GM19438 (cell line): ENCODE measurements around the gene CAPN7.
"Not testable (repeated sequence)": the region's sequence is repeated elsewhere in the genome, so short reads cannot be mapped to it uniquely, and the experiment has no call there.

Source experiments
- ATAC-seq: cut with Tn5 transposase; IDR thresholded peaks from one replicate; pipeline ENCODE4 v1.9.1; 2021; ENCODE audit warnings: low read depth; ENCODE audit not compliant: unreplicated experiment

Gene CAPN7

DNA sequence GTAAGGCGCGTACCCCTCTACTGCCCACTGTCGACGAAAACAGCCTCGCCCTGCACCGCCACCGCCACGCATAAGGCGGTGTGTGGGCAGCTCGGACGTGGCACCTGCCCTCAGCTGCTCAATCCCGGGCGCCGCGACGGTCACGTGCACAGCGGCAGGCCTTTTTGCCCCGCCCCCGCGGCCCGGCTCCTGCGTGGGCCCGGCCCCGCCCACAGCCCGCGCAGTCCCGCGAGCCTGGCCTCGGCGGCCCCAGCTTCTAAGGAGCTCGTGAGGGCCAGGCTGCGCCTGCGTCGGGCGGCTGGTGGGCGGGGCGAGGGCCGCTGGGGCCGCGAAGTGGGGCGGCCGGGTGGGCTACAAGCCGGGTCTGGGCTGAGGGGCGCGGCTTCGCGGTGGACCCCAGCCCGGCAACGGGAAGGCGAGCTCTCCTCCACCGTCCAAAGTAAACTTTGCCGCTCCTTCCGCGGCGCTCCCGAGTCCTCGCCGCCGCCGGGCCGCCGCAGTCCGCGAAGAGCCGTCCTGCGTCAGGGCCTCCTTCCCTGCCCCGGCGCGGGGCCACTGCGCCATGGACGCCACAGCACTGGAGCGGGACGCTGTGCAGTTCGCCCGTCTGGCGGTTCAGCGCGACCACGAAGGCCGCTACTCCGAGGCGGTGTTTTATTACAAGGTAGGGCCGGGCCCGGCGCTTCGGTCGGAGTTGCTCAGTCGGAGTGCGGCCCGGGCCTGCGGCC, at the start of gene CAPN7:
CAPN7 (plus strand) TSS at position 313 of the 728 bp plus-strand sequence; CDS start at position 563, 250 bp downstream.
- peak; percentile 78 for ATAC-seq

- no peak for ATAC-seq
These were observed 48.6 kb upstream of the CAPN7 start for GRCh38 chr3:15157441-15157840.

- no peak for ATAC-seq
These were observed 46.4 kb upstream of the CAPN7 start for GRCh38 chr3:15159501-15160136.

- no peak for ATAC-seq
These were observed 45.4 kb upstream of the CAPN7 start for GRCh38 chr3:15160662-15161061.

DNA sequence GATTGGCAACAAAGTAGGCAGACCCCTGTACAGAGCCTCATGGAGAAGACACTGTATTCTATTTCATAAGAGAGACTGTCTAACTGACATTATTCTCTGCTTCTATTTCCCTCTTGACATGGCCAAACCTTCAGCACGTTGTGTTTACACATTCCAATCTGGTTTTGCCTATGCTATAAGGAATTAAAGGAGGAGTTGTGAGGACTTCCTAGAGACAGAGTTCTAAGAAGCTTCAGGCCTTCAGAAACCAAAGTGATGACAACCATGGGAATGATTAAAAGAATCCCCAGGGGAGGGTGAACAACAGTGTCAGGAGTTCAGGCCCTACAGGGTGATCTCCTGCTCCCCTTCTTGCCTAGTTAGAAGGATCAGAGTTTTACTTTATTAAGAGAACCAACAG, 44.9 kb upstream of the CAPN7 start:
- no peak for ATAC-seq

DNA sequence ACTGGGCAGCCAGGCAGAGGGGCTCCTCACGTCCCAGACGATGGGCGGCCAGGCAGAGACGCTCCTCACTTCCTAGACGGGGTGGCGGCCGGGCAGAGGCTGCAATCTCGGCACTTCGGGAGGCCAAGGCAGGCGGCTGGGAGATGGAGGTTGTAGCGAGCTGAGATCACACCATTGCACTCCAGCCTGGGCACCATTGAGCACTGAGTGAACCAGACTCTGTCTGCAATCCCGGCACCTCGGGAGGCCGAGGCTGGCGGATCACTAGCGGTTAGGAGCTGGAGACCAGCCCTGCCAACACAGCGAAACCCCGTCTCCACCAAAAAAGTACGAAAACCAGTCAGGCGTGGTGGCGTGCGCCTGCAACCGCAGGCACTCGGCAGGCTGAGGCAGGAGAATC, 42.4 kb upstream of the CAPN7 start:
- ATAC-seq: not testable (repeated sequence)

DNA sequence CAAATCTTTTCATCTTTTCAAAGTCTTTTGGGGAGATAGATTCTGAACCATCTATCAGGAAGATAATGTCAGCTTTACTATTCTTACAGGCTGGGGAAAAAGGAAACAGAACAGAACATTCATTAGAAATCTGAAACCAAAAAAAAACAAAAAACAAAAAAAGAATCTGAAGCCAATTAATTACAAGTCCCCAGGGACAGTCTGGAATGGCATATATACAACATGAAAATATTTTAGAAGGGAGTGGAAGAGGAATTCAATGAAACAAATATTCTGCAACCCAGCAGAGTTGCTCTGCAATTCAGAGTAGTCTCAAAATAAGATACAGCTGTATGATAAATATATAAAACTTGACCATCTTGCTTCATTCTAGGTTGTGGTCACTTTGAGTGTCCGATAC, 41.7 kb upstream of the CAPN7 start:
- no peak for ATAC-seq

DNA sequence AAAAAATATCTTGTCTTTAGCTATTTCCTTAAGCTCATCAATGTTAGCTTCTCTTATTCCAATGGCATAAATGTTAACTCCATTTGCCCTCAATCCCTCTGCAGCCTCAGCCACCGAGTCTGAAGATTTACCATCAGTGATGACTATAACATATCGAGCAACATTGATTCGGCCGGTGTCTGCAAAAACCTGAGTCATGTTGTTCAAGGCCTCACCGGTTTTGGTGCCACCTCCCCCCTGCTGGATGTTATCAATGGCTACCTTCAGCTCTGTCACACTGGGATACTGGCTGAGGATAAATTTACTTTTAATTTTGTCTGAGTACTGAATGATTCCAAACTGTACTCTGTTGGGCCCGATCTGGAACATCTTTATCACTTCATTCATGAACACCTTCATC, 41.0 kb upstream of the CAPN7 start:
- ATAC-seq: no peak

GRCh38 chr3:15166391-15166790, 39.7 kb upstream of the CAPN7 start:
- ATAC-seq: not testable (repeated sequence)

GRCh38 chr3:15171096-15171495, 35.0 kb upstream of the CAPN7 start:
- peak; percentile 89 for ATAC-seq

- ATAC-seq: no peak
These were observed 33.2 kb upstream of the CAPN7 start for GRCh38 chr3:15172806-15173205.

GRCh38 chr3:15174953-15175352, 31.1 kb upstream of the CAPN7 start:
- ATAC-seq: no peak

- no peak for ATAC-seq
These were observed 30.4 kb upstream of the CAPN7 start for GRCh38 chr3:15175605-15176004.

GRCh38 chr3:15180042-15180611, 25.9 kb upstream of the CAPN7 start:
- peak; percentile 62 for ATAC-seq

DNA sequence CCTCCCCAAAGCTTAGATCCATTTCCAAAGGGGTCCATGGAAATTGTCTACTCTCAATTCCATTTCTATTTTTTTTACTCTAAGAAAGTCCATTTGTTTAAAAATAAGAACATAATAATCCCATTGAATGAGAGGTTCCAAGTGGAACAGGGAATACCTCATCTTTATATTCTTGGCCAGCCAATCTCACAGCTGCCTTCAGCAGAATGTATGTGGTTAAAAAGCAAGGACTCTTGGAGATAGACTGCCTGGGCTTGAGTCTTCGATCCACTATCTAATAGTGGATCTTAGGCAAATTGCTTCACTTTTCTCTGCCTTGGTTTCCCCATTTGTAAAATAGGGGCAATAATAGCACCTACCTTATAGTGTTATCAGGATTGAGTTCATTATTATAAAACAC, 24.5 kb upstream of the CAPN7 start:
- ATAC-seq: no peak

- no peak for ATAC-seq
These were observed 24.1 kb upstream of the CAPN7 start for GRCh38 chr3:15181963-15182362.

DNA sequence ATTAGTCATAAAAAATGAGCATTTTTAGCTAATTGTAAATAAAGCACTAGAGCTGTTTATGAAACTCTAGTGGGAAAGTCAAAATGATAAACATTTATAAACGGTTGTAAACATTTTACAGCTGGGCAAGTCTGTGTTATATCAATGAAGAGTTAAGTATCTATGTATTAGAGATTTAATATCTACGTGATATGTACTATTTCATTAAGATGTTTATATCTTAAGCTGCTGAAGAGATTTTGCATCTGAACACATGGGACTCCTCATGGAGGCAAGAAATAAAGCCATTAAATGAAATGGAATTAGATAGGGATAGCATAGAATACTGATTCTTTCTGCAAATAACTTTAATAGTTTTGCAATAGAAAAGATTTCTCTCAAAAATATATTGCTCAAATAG, 23.0 kb upstream of the CAPN7 start:
- no peak for ATAC-seq

DNA sequence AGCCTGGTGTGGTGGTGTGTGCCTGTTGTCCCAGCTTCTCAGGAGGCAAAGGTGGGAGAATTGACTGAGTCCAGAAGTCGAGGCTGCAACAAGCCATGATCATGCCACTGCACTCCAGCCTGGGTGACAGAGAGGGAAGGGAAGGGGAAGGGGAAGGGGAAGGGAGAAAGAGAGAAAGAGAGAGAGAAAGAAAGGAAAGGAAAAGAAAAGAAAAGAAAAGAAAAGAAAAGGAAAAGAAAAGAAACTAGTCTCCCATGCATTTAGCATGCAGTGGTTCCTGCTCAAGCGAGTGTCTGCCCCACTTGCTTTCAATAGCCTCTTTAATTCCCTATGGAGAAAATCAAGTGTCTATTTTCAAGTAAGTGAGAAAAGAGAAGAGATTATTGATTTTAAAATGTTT, 20.6 kb upstream of the CAPN7 start:
- ATAC-seq: no peak

- ATAC-seq: no peak
These were observed 20.0 kb upstream of the CAPN7 start for GRCh38 chr3:15186101-15186476.

GRCh38 chr3:15186477-15187164, 19.4 kb upstream of the CAPN7 start:
- not testable (repeated sequence) for ATAC-seq

DNA sequence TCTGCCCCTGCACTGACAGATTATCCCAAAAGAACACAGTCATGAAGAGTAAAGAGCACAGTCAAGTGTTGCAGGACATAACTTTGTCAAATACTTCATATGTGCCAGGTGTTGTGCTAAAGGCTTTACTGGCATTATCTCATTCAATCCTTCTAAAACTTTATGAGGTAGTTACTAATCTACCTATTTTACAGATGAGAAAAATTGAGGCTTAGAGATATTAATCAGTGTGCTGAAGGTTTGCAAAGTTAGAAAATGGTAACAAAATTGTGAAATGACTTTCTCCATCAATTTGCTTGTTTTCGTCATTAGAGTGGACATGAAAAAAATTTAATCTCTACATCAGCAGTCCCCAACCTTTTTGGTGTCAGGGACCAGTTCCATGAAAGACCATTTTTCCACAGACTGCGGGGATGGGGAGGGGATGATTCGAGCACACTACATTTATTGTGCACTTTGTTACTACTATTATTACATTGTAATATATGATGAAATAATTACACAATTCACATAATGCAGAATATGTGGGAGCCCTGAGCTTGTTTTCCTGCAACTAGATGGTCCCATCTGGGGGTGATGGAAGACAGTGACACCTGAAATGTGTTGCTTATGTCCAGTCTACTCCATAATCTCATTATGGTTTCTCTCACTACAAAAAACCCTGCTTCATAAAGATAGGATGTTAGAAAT, 8.6 kb upstream of the CAPN7 start:
- no peak for ATAC-seq
